Right ventricle myocardium superior (tissue), 1 donor: ENCODE measurements around the gene VASP. TPM values are rescaled to one million over a fixed set of nuclear protein-coding genes. Genes with fewer than 3 reads are reported as not detected.
A peak's percentile ranks its signal among the peaks of the same experiment; 100 is the strongest.

Source experiments
- ATAC-seq: fragments of 200-7000 bp; cut with Tn5 transposase; one replicate; pipeline ENCODE4 v1.9.1; 2020; ENCODE audit warnings: mild to moderate bottlenecking; ENCODE audit not compliant: poor library complexity
- DNase-seq: peaks from one replicate; pipeline ENCODE4 v3.0.0-alpha.2; 2020
- intact Hi-C: fragments of 100-400 bp; cut with DNase I; formaldehyde crosslinking; loops from one replicate; pipeline ENCODE4 v1.11.2; 2022
- total RNA-seq: library from RNA; stranded (reverse); fragmentation: NEBNext Ultra II Directional; extraction: Animal tissue kit (Norgen Biotek cat#: 25700); gene quantifications from one replicate; pipeline ENCODE4 v1.2.1, GENCODE V29; 2021
- donor health status: DM: no; HTN: yes; CAD: no; lungs with severe emphysema.

Gene VASP
- total RNA-seq, 1 donor from 2014 or later = 42.9 TPM

GRCh38 chr19:45472563-45473366, 34.5 kb upstream of the VASP start:
- DNase-seq = no peak
- no peak for ATAC-seq
- intact Hi-C loops = no loop called here

DNA sequence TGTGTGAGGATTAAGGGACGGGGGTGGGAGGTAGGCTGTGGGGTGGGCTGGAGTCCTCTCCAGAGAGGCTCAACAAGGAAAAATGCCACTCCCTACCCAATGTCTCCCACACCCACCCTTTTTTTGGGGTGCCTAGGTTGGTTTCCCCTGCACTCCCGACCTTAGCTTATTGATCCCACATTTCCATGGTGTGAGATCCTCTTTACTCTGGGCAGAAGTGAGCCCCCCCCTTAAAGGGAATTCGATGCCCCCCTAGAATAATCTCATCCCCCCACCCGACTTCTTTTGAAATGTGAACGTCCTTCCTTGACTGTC, 34.0 kb upstream of the VASP start:
- intact Hi-C loops = no loop called here
- no peak for ATAC-seq

DNA sequence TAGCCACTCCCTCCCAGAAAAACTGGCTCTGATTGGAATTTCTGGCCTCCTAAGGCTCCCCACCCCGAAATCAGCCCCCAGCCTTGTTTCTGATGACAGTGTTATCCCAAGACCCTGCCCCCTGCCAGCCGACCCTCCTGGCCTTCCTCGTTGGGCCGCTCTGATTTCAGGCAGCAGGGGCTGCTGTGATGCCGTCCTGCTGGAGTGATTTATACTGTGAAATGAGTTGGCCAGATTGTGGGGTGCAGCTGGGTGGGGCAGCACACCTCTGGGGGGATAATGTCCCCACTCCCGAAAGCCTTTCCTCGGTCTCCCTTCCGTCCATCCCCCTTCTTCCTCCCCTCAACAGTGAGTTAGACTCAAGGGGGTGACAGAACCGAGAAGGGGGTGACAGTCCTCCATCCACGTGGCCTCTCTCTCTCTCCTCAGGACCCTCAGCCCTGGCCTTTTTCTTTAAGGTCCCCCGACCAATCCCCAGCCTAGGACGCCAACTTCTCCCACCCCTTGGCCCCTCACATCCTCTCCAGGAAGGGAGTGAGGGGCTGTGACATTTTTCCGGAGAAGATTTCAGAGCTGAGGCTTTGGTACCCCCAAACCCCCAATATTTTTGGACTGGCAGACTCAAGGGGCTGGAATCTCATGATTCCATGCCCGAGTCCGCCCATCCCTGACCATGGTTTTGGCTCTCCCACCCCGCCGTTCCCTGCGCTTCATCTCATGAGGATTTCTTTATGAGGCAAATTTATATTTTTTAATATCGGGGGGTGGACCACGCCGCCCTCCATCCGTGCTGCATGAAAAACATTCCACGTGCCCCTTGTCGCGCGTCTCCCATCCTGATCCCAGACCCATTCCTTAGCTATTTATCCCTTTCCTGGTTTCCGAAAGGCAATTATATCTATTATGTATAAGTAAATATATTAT, 33.3 kb upstream of the VASP start:
- ATAC-seq = no peak
- intact Hi-C loops = no loop called here
- DNase-seq = no peak

More for the DNA sequence above, 34.0 kb upstream of the VASP start:
- no peak for DNase-seq

- DNase-seq = no peak
- intact Hi-C loops = no loop called here
- no peak for ATAC-seq
Measured at GRCh38 chr19:45474606-45475521, 32.4 kb upstream of the VASP start.

DNA sequence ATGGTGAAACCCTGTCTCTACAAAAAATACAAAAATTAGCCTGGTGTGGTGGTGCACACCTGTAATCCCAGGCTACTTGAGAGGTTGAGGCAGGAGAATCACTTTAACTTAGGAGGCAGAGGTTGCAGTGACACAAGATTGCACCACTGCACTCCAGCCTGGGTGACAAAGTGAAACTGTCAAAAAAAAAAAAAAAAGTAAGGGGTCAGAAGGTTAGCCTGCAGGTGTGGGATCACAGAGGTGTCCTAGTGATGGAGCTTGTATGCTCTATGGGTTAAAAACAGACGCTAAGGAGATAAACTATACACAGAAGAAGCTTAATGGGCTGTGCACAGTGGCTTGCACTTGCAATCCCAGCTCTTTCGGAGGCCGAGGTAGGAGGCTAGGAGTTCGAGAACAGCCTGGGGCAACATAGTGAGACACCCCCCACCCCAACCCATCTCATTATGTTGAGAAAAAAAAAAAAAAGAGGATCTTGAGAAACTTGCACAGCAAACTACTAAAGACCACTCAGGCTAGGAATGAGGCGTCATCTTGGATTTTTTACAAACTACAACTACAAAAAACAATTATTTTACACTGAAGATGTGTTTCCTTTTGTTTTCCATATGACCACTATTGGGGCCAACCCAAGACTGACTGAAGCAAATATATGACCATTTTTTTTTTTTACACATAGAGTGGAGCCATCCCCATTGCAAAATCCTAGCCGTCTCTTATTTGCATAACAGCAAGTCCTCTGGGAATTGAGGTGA, 31.6 kb upstream of the VASP start:
- intact Hi-C loops = no loop called here
- no peak for DNase-seq
- ATAC-seq = no peak

DNA sequence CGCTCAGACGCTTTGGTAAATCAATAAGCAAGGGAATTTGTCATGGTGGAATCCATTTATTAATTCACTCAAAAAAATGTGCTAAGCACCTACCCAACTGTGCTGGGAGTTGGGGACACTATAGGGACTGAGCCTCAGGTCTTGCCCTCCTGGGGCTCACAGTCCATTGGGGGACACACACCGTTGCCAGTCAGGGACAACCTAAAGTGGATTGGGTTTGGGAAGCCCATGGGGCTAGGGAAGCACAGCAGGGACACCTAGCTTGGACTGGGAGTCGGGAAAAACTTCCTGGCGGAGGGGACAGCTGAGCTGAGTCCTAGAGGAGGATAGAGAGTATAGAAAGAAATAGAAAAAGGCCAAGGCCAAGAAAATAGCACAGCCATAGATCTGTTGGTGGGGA, 31.0 kb upstream of the VASP start:
- DNase-seq = no peak
- no peak for ATAC-seq
- intact Hi-C loops = no loop called here

GRCh38 chr19:45477186-45477585, 30.1 kb upstream of the VASP start:
- DNase-seq (no peak), ATAC-seq (no peak)
- intact Hi-C loops = no loop called here

GRCh38 chr19:45477713-45478453, 29.4 kb upstream of the VASP start:
- no peak for DNase-seq
- ATAC-seq = peak; percentile 1
- intact Hi-C loops = loop anchor here (1.0 kb wide), 1 partner anchor 39 kb away; no protein-coding TSS in a partner anchor

DNA sequence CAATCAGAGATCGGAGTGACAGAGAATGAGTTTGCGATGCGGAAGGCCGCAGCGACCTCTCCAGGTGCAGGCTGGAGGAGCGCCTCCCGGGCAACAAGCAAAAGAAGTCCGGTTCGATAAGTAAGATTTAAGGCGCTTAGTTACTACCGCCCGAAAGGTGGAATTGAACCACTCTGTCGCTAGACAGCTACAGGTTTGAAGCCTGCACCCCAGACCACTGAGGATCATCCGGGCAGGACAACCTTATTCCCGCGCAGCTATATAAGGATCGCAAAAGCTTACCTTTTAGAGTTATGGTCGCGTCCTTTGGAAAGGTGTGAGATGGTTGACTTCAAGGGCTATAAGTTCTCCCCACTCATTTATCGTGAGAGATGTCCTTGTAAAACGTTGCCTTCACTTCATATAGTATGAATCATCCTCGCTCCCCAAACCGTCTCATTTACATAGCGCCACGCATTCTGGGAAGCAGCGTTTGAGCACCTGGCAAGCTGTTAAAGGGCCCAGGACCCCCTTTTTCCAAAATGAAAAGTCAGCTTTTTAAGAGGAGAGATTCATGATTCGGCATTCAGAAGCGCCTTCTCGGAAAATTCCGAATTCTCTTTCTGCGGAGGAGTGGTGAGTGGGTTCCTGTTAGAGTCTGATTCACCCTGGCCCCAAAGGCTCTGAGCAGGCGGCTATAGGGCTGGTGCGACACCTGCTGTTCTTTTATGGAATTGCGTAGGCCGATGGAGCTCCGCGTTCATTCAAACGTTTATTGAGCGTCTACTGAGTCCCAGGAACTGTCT, 28.6 kb upstream of the VASP start:
- ATAC-seq = peak; percentile 96
- DNase-seq = peak; percentile 88
- intact Hi-C loops = loop anchor here (1.0 kb wide), 1 partner anchor 39 kb away; no protein-coding TSS in a partner anchor

DNA sequence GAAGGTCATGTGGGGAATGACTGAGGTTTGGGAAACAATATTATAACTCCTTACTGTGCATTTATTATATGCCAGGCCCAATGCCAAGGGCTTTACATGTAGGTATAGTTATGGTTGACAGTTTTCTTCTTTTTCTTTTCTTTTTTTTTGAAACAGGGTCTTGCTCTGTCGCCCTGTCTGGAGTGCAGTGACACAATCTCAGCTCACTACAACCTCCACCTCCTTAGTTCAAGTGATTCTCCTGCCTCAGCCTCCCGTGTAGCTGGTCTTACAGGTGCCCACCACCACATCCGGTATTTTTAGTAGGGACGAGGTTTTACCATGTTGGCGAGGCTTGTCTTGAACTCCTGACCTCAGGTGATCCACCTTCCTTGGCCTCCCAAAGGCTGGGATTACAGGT, 24.2 kb upstream of the VASP start:
- no peak for DNase-seq
- intact Hi-C loops = no loop called here
- no peak for ATAC-seq

DNA sequence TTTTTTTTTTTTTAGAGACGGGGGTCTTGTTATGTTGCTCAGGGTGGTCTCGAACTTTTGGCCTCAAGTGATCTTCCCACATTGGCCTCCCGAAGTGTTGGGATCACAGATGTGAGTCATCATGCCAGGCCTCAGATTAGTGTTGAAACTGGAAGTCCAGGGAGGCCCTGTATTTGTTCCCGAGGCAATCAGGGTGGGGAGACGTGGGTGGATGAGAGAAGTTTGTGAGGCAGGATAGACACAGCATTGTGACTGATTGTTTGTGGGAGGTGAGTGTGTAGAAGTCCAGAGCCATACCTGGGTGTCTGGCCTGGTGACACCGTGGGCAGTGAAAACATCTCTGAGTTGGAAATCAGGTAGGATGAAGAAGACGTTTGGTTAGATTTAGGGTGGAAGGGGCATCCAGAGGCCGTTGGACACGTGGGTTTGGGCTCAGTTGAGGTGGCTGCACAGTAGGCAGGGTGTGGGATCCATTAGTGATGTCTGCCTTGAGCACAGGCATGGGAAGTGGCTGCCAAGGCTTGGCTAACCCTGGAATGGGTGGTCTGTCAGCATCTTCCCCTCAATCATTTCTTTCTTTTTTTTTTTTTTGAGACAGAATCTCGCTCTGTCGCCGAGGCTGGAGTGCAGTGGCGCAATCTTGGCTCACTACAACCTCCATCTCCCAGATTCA, 22.9 kb upstream of the VASP start:
- ATAC-seq (no peak), DNase-seq (no peak)
- intact Hi-C loops = no loop called here

DNA sequence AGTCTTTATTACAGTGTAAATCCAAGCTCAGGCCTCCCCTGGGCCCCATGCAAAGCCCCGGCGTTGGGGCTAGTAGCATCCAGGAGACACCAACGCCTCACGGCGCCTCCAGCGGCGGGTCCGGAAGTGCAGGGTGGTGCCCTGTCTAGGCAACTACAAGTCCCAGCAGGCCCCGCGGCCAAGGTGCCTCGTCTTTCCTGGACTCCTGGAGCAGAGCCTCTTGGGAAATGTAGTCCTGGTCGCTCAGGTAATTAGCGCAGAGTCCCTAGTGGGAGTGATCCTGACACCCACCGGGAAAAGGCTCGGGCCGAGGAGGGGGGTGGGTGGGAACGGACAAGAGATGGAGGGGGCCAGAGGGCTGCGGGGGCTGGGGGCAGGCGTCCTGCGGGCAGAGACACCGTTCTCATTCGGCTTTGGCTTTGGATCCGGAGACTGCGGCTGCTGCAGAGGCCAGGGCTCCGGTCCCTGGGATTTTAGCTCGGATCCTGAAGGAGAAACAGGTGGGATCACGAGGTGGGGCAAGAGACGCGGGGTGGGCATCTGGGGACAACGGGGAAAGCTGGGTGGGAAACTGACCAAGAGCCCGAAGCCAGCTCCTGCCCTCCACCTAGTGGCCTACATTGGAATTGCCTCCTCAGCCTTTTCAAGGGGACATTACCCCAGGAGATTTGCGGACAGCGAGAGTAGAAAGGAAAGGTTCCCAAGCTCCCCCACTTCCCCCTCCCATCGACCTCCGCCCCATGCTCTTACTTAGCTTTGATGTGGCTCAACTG, 21.8 kb upstream of the VASP start:
- DNase-seq = peak; percentile 100
- ATAC-seq = peak; percentile 99
- intact Hi-C loops = no loop called here

- no peak for ATAC-seq
- intact Hi-C loops = no loop called here
- no peak for DNase-seq
Measured at GRCh38 chr19:45488708-45489107, 18.6 kb upstream of the VASP start.

DNA sequence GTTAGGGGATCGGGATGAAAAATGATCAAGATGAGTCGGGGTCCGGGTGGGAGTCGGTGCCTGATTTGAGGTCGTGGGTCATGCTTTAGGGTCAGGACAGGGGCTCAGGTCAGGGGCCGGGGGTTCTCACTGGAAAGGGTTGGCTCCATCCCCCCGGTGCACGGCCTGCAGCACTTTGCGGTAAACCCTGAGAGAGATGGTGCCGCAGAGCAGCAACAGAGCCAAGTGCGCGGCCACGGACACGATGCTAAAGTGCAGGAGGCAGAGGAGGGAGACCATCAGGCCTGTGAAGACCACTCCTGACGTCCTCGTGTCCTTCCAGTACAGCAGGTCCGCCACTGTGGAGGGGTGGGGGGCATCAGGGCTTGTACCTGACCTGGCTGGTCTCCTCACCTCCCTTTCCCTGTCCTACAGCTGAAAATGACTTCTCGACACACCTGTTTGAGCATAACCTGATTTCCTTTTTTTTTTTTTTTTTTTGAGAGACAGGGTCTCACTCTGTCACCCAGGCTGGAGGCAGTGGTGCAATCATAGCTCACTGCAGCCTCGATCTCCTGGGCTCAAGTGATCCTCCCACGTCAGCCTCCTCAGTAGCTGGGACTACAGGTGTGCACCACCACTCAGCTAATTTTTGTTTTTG, 17.9 kb upstream of the VASP start:
- no peak for DNase-seq
- no peak for ATAC-seq
- intact Hi-C loops = no loop called here

- intact Hi-C loops = no loop called here
- DNase-seq = no peak
Measured at GRCh38 chr19:45492137-45492626, 15.1 kb upstream of the VASP start.

More at GRCh38 chr19:45492137-45492626, 15.1 kb upstream of the VASP start:
- ATAC-seq = no peak
